Gastroesophageal sphincter (tissue), 4 donors: ENCODE data around the gene LMX1B. TPM values are rescaled to one million over a fixed set of nuclear protein-coding genes. Genes with fewer than 3 reads are reported as not detected.

ENCODE experiments used
- ATAC-seq: fragments of 150-250 bp; one replicate; pipeline ENCODE4 v1.9.1; 2016; ENCODE audit warnings: mild to moderate bottlenecking, moderate library complexity
- H3K27ac ChIP-seq, 4 donors: fragments of 200-600 bp; sonication (generic) in 3 of 4; 1 replicate in 3 of 4; 2 replicates in 1 of 4; pipeline ENCODE4 v1.5.1; 2016 to 2019
- H3K27me3 ChIP-seq: fragments of 200-600 bp; sonication (generic); one replicate; pipeline ENCODE4 v1.5.1; 2019
- H3K36me3 ChIP-seq, 2 donors: fragments of 200-600 bp; sonication (generic); one replicate each; pipeline ENCODE4 v1.5.1; 2019; ENCODE audit warnings: control low read depth in 1 of 2
- H3K4me1 ChIP-seq, 3 donors: fragments of 200-600 bp; sonication (generic); 1 replicate in 2 of 3; 2 replicates in 1 of 3; pipeline ENCODE4 v1.5.1; 2016 to 2019; ENCODE audit warnings: control low read depth in 2 of 3
- H3K4me3 ChIP-seq, 2 donors: fragments of 200-600 bp; sonication (generic); one replicate each; pipeline ENCODE4 v1.5.1; 2019; ENCODE audit warnings: mild to moderate bottlenecking in 1 of 2, moderate library complexity in 1 of 2
- H3K9me3 ChIP-seq, 3 donors: fragments of 200-600 bp; sonication (generic); one replicate each; pipeline ENCODE4 v1.5.1; 2017 to 2019; ENCODE audit warnings: control low read depth in 2 of 3
- CTCF ChIP-seq, 4 experiments: fragments of 200-600 bp in 2 of 4; fragments of 450-650 bp in 2 of 4; sonication (generic) in 1 of 4; IDR thresholded peaks; one replicate each; pipeline ENCODE4 v1.5.1; 2017 to 2019; ENCODE audit warnings: antibody characterized with exemption in 4 of 4, mild to moderate bottlenecking in 2 of 4, moderate library complexity in 2 of 4
- EP300 ChIP-seq: sonication (generic); formaldehyde crosslinking; IDR thresholded peaks from one replicate; pipeline ENCODE4 v1.6.1; 2017; ENCODE audit warnings: antibody characterized with exemption, mild to moderate bottlenecking
- POLR2A ChIP-seq, 2 donors: fragments of 450-650 bp; IDR thresholded peaks; one replicate each; pipeline ENCODE4 v1.6.1; 2017; ENCODE audit warnings: antibody characterized with exemption in 2 of 2, mild to moderate bottlenecking in 2 of 2, moderate library complexity in 1 of 2
- POLR2AphosphoS5 ChIP-seq: sonication (generic); formaldehyde crosslinking; IDR thresholded peaks from one replicate; pipeline ENCODE4 v1.6.1; 2017; ENCODE audit warnings: antibody characterized with exemption
- WGBS, 2 donors: methylation state at CpG; one replicate each; pipeline ENCODE4 v1.1.5; 2018; ENCODE audit warnings: low coverage in 1 of 2; 5-methylcytosine and 5-hydroxymethylcytosine counted together
- total RNA-seq, 4 donors: library from RNA; depleted of rRNA; stranded (reverse); fragments of >200 nt; gene quantifications; one replicate each; pipeline ENCODE4 v1.1.0, GENCODE V29; 2016

LMX1B gene
- total RNA-seq, 4 donors from 2014 or later: 0.13 to 0.58 (median 0.27) TPM

- no peak for TF ChIP-seq CTCF (IDR thresholded peaks at IDR 0.05)
- TF ChIP-seq EP300: no peak
- TF ChIP-seq POLR2A (IDR thresholded peaks at IDR 0.05): no peak
- no peak for TF ChIP-seq POLR2AphosphoS5
- ATAC-seq: no peak
- Histone ChIP-seq H3K27me3 (peaks cover 86% of the 10 kb centered on the region), H3K4me1 (peaks cover 0 to 5% (median 0%) of the 10 kb centered on the region in 3 donors), H3K4me3 (no peak overlapping the region), H3K36me3 (no peaks in the 10 kb centered on the region), H3K9me3 (no peaks in the 10 kb centered on the region), H3K27ac (no peak overlapping the region)
- WGBS, 2 donors: no CpG with 5 or more reads among the region's 13 CpGs
These were observed 60.1 kb downstream of the LMX1B start for GRCh38 chr9:126673689-126674364.

- TF ChIP-seq POLR2AphosphoS5: no peak
- Histone ChIP-seq H3K36me3 (no peaks in the 10 kb centered on the region), H3K27me3 (peaks cover 90% of the 10 kb centered on the region), H3K4me1 (peaks cover 0 to 5% (median 0%) of the 10 kb centered on the region in 3 donors), H3K4me3 (no peak overlapping the region), H3K27ac (no peak overlapping the region), H3K9me3 (no peaks in the 10 kb centered on the region)
- WGBS, 2 donors: 37 to 47% methylated on average over 9 to 10 of the region's 11 CpGs
- ATAC-seq: no peak
These were observed 60.8 kb downstream of the LMX1B start for GRCh38 chr9:126674365-126675146.

- TF ChIP-seq POLR2A (IDR thresholded peaks at IDR 0.05) (no peak), POLR2AphosphoS5 (no peak), CTCF (IDR thresholded peaks at IDR 0.05) (no peak), EP300 (no peak)
- 48 to 53% methylated on average over 7 to 8 of the region's 8 CpGs for WGBS, 2 donors
- no peaks in the 10 kb centered on the region for H3K9me3 ChIP-seq
- H3K27me3 ChIP-seq: peaks cover 90% of the 10 kb centered on the region
- no peak overlapping the region for H3K27ac ChIP-seq
- peaks cover 0 to 5% (median 0%) of the 10 kb centered on the region in 3 donors for H3K4me1 ChIP-seq
- ATAC-seq: no peak
- no peak overlapping the region for H3K4me3 ChIP-seq
- H3K36me3 ChIP-seq: no peaks in the 10 kb centered on the region
These were observed 61.4 kb downstream of the LMX1B start for GRCh38 chr9:126675147-126675467.

GRCh38 chr9:126676102-126676684, 62.5 kb downstream of the LMX1B start:
- 22 to 24% methylated on average over 6 to 7 of the region's 11 CpGs for WGBS, 2 donors
- H3K27ac ChIP-seq: no peak overlapping the region
- TF ChIP-seq CTCF (IDR thresholded peaks at IDR 0.05) (no peak), POLR2A (IDR thresholded peaks at IDR 0.05) (no peak), POLR2AphosphoS5 (no peak), EP300 (no peak)
- H3K9me3 ChIP-seq: no peaks in the 10 kb centered on the region
- H3K4me3 ChIP-seq: no peak overlapping the region
- no peaks in the 10 kb centered on the region for H3K36me3 ChIP-seq
- H3K27me3 ChIP-seq: peaks cover 90% of the 10 kb centered on the region
- ATAC-seq: no peak
- H3K4me1 ChIP-seq: peaks cover 0 to 5% (median 0%) of the 10 kb centered on the region in 3 donors

GRCh38 chr9:126676685-126677143, 63.0 kb downstream of the LMX1B start:
- WGBS, 2 donors: 8 to 10% methylated on average over 17 to 19 of the region's 24 CpGs
- no peak for ATAC-seq
- Histone ChIP-seq H3K27ac (no peak overlapping the region), H3K4me3 (no peak overlapping the region), H3K4me1 (peaks cover 0 to 5% (median 0%) of the 10 kb centered on the region in 3 donors), H3K27me3 (peaks cover 90% of the 10 kb centered on the region), H3K9me3 (no peaks in the 10 kb centered on the region), H3K36me3 (no peaks in the 10 kb centered on the region)
- TF ChIP-seq EP300 (no peak), CTCF (IDR thresholded peaks at IDR 0.05) (no peak), POLR2A (IDR thresholded peaks at IDR 0.05) (no peak), POLR2AphosphoS5 (no peak)
